UCSD-AML1 (cell line): ENCODE data around the gene EPOP.
"Not testable (repeated sequence)": the region's sequence is repeated elsewhere in the genome, so short reads cannot be mapped to it uniquely, and the experiment has no call there.

ENCODE experiments used
- DNase-seq: peaks from one replicate; lab custom pipeline; 2025; ENCODE audit not compliant: unreplicated experiment; lab: John Stamatoyannopoulos, UW

The EPOP gene

DNA sequence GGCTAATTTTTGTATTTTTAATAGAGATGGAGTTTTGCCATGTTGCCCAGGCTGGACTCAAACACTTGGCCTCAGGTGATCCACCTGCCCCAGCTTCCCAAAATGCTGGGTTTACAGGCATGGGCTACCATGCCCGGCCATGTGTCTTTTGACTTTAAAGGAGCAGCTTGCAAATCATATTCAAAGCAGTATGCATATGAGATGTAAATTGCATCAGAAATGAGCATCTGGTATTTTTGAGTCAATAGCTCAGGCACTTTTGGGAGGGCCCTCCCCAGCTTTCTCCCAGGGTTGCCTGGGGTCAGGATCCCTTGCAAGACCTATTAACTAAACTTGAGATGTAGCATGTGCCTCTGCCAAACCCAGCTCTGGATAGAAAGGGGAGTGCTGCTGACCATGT is 21.5 kb downstream of the EPOP start:
- no peak for DNase-seq

DNA sequence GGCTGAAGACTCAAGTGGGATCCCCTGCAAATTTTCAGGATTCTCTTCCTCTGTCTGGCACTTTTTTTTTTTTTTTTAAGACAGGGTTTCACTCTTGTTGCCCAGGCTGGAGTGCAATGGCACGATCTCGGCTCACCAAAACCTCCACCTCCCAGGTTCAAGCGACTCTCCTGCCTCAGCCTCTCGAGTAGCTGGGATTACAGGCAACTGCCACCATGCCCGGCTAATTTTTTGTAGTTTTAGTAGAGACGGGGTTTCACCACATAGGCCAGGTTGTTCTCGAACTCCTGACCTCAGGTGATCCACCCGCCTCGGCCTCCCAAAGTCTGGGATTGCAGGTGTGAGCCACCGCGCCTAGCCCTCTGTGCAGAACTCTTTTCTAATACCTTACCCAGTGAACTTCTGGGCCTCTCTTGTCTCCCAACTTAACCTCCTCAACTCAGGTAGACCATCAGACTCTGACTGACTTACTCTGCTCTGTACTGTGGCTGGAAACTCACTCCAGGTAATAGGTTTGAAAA is 24.0 kb downstream of the EPOP start:
- not testable (repeated sequence) for DNase-seq

DNA sequence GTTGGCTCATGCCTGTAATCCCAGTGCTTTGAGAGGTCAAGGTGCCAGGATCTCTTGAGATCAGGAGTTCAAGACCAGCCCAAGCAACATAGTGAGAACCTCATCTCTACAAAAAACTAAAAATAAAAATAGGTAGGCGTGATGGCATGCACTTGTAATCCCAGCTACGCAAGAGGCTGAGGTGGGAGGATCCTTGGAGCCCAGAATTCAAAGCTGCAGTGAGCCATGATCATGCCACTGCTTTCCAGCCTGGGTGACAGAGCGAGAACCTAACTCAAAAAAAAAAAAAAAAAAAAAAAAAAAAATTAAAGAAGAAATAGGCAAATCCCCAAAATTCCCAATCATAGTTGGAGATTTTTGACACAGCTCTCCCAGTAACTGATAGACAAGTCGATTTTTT is 36.8 kb downstream of the EPOP start:
- no peak for DNase-seq

DNA sequence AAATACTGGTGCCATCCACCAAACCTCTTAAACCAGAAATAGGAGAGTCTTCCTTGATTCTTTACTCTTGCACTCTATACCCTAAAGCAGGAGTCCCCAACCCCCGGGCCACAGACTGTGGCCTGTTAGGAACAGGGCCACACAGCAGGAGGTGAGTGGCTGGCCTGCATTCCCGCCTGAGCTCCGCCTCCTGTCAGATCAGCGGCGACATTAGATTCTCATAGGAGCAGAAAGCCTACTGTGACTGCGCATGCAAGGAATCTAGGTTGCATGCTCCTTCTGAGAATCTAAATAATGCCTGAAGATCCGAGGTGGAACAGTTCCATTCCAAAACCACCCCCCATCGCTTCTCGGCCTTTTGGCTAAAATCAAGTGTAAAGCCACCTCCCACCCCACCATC is 38.7 kb downstream of the EPOP start:
- DNase-seq = no peak

DNA sequence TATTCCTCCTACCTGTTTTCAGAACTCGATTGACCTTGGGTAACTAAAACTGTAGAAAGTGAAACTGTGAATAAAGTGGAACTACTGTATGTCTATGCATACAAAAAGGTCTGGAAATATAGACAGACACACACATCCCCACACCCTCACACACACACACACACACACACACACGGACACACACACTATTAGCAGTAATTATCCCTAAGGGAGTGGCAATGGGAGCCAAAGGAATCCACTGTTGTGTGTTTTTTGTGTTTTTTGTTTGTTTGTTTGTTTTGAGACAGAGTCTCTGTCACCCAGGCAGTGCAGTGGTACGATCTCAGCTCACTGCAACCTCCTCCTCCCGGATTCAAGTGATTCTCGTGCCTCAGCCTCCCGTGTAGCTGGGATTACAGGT is 42.4 kb downstream of the EPOP start:
- DNase-seq = no peak

DNA sequence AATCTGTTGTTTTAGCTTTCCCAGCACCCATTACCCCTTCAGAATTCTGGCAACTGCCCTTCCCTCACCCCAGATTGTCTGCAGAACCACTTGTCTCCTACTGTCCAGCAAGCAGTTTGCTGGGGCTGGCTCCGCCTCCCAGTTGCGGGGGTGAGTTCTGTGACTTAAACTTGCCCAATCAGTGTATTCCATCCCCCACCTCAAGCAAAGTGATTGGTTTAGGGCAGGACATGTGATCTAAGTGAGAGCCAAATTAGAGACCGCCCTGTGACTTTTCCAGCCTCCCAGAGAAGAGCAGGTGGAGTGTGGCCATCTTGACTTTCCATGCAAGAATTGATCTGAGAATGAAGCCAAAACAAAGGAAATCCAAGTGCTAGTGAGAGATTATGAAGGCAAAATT is 46.3 kb downstream of the EPOP start:
- no peak for DNase-seq

DNA sequence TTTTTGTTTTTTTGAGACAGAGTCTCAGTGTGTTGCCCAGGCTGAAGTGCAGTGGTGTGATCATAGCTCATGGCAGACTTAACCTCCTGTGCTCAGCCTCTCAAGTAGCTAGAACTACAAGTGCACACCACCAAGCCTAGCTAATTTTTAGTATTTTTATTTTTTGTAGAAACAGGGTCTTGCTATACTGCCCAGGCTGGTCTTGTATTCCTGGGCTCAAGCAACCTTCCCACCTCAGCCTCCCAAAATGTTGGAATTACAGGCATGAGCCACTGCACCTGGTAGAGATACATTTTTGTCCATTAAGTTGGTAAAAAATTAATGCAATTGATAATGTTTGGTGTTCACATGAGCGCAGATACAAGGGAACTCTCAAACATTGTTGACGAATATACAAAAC is 46.8 kb downstream of the EPOP start:
- DNase-seq = no peak

DNA sequence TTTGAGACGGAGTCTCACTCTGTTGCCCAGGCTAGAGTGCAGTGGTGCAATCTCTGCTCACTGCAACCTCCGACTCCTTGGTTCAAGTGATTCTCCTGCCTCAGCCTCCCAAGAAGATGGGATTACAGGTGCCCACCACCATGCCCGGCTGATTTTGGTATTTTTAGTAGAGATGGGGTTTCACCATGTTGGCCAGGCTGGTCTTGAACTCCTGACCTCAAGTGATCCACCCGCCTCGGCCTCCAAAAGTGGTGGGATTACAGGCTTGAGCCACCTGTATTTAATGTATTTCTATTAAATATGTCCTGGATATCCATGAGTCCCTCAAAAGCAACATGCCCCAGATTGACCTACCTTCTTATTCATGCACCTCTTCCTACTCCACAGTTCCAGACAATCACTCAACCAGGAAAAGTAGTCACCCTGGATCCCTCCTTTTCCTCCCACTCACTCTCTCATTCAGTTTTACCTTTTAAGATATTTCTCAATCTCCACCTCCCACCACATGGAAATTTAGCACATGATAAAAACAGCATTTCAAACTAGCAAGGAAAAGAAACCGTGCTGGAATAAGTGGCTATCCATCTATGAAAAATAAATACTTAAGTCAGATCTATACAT is 48.0 kb downstream of the EPOP start:
- DNase-seq = not testable (repeated sequence)

DNA sequence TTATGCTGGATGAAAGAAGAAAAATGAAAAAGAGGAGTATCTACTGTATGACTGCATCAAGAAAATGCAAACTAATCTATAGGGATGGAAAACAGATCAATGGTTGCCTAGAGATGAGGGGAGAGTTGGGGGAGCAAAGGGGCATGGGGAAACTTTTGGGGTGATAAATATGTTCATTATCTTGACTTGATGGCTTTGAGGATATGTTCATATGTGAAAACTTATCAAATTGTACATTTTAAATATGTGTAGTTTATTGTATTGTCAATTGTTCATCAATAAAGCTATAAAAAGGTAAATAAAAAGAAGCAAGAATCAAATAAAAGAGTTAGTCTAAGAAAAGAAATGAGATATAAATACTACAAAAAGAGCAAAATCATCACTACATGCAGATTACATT is 49.3 kb downstream of the EPOP start:
- no peak for DNase-seq

DNA sequence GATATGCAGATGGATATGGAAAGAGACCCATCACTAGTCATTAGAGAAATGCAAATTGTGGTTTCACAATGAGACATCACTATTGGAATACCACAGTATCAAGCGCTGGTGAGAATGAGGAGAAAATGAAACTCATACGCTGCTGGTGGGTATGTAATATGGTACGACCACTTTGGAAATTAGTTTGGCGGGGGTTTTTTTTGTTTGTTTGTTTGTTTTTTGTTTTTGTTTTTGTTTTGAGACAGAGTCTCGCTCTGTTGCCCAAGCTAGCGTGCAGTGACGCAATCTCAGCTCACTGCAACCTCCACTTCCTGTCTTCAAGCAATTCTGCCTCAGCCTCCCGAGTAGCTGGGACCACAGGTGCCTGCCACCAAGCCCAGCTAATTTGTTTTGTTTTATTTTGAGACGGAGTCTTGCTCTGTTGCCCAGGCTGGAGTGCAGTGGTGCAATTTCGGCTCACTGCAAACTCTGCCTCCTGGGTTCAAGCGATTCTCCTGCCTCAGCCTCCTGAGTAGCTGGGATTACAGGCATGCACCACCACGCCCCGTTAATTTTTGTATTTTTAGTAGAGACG is 49.9 kb downstream of the EPOP start:
- DNase-seq = not testable (repeated sequence)
